HG02763 (cell line): ENCODE measurements around the gene GPR39.

Experiments
- ATAC-seq: cut with Tn5 transposase; IDR thresholded peaks from one replicate; pipeline ENCODE4 v1.9.1; 2021; ENCODE audit warnings: mild to moderate bottlenecking, moderate library complexity; ENCODE audit not compliant: unreplicated experiment

The GPR39 gene

DNA sequence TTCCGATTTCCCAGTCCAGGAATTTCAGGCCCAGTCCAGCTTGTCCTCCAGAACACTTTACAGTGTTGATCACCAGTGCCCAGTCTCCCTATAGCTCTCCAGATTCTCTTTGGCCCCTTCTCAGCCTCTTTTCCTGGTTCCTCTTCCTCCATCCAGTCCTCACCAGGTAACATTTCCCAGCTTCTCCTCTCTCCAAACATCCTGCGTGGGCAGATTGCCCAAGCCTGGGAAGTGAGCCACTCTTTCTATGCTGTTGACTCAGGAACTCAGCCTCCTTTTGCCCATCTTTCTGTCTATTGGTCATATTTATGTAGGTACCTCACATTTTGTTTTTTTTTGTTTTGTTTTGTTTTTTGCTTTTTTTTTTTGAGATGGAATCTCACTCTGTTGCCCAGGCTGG is 144.0 kb downstream of the GPR39 start:
- no peak for ATAC-seq

DNA sequence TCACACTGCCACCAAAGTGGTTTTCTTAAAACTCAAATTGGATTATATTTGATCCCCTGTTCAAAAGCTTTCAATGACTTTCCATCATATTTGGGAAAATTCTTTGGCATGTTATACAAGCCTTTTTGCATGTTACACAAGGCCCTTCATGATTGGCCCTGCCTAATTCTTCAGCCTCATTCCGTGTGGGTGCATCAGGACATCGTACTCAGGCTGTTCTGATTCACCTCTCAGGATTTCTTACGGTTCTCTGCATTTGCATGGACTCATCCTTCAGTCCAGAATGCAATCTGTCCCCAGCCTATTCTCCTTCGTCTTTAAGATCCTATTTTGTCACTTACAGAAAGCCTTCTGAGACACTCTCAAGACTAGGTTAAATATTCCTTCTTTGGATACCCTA is 145.6 kb downstream of the GPR39 start:
- no peak for ATAC-seq

DNA sequence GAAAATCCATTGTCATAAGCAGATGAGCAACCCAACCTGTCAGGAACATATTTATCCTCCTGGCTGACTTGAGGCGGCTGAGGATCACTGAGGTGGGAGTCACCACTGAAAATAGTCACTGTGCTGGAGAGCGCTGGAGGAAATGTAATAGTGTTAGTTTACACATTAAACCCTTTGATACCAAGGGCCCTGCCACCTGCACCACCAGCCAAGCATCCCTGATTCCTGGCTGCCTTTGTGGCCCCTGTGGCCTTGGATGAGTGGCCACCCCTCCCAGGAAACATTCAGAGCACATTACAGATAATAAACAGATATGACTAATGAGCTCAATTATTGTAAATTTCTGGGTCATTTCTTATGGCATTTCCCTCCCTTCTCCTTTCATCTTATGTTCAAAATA is 147.5 kb downstream of the GPR39 start:
- no peak for ATAC-seq

DNA sequence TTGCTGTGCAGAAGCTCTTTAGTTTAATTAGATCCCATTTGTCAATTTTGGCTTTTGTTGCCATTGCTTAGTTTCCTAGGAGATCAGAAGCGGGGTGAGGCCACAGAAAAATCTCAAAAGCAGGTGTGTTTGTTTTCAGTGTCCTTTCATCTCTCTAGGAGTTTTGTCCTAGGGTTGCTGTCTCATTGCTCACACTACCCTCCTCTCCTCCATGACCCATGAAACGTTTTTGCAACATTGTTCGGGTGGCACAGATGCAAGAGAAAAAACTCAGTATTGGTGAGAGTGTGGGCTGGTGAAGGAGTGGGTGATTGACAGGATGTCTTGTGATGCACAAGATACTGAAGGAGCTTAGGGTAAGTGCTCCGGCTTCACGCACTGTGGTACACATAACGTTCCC is 149.8 kb downstream of the GPR39 start:
- no peak for ATAC-seq

DNA sequence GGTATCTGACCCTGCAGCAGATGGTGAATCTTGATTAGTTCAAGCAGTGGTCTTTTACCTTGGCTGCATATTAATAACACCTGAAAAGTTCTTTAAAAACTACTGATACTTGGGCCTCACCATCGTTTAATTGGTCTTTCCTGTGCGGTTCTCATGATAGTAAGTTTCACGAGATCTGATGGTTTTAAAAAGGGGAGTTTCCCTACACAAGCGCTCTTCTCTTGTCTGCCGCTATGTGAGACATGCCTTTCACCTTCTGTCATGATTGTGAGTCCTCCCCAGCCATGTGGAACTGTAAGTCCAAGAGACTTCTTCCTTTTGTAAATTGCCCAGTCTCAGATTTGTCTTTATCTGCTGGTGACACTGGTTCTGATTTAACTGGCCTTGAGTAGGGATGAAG is 151.1 kb downstream of the GPR39 start:
- no peak for ATAC-seq

DNA sequence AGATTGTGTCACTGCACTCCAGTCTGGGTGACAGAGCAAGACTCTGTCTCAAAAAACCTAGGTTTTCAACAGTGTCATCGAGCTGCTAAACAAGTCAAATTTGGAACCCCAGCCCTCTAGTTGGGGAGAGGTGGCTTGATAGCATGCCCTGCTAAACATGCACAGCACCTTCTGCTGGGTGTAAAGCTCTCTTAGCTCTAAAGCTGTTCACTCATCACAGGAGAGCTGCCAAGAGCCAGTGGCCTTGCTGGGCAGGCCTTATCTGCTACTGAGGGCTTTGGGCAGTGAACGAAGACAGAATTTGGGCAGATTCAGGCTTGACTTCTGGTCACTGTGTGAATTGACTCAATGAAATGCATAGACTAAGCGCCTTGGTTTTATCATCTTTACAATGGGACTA is 152.1 kb downstream of the GPR39 start:
- no peak for ATAC-seq

DNA sequence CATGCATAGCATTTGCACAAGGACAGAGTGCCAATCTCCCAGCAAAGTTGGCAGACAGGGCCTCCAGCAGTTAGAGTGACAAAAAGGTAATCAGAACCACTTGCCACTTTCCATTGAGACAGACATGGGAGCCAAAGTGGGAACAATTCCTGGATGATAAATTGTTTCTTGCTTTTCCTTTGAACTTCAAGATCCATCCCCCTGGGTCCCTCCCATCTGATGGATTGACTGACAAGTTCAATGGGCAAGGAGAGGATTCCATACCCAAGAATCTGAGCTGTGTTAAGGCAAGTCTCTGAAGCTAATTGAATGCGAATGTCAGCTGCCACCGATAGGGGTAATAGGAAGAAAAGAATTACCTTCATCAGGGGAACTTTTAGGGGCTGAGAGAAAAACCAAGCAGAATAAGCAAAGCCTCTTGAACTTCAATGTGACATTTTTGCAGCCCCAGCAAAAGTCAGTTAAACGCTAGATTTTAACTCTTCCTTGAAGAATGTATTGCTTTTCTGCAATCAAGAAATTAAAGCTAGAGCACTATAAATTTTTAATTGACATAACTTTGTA is 156.9 kb downstream of the GPR39 start:
- no peak for ATAC-seq

DNA sequence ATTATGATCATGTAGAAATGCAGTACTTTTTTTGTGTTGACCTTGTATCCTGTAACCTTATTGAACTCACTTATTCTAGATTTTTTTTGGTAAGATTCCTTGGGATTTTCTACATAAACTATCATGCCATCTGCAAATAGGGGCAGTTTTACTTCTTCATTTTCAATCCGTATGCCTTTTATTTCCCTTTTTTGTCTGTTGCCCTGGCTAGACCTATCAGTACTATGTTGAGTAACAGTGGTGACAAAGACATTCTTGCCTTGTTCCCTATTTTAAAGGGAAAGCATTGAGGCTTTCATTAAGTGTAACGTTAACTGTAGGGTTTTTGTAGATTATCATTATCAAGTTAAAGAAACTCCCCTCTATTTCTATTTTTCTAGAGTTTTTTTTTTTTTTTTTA is 161.1 kb downstream of the GPR39 start:
- ATAC-seq: no peak

DNA sequence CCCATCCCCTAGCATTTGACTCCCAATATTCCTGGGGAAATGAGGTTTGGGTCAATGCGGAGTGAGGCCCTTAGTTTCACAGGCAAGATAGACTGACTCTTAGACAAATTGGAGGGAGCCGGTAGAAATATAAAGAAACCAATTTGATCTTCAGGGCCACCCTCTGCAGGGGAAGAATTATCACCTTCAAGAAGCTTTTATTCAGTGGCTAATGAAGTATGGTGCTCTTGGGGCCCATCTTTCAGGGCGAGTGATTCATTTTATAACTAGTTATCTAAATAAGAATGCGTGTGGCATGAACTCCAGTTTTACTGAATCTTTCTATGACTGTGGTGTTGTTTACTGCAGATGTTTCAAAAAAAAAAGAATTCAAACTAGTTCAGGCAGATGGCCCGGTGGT is 165.0 kb downstream of the GPR39 start:
- ATAC-seq: no peak

DNA sequence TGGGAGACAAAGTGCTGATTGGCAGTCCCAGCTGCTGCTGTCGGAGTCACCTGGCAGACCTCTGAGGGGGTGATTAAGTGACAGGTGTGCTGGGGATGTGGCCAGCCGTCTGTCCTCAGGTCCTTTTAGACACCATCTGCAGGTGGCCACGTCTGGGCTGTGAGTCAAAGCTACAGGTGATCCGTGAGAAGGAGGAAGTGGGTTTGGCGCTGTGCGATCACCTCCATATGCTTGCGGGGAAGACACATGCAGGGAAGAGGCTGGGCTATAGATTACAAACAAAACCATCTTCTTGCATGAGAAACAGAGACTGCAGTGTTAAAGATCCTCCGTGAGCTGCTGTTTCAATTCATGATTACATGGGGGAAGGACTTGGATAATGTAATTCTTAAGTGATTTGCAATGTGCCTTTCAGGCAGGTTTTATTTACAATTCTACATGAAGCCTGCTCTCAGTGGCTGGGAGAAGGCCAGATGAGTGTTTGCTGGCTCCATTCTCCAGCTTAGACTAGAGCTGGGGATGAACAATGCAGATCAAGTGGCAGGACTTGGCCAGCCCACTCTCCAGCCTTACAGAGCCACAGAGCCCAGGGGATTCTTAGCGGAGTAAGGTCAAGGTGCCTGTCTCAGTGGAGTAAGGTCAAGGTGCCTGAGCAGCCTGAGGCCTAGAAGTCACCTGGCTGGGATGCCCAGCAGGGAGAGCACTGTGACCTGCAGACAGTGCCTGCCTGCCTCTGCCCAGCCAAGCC is 165.6 kb downstream of the GPR39 start:
- no peak for ATAC-seq

DNA sequence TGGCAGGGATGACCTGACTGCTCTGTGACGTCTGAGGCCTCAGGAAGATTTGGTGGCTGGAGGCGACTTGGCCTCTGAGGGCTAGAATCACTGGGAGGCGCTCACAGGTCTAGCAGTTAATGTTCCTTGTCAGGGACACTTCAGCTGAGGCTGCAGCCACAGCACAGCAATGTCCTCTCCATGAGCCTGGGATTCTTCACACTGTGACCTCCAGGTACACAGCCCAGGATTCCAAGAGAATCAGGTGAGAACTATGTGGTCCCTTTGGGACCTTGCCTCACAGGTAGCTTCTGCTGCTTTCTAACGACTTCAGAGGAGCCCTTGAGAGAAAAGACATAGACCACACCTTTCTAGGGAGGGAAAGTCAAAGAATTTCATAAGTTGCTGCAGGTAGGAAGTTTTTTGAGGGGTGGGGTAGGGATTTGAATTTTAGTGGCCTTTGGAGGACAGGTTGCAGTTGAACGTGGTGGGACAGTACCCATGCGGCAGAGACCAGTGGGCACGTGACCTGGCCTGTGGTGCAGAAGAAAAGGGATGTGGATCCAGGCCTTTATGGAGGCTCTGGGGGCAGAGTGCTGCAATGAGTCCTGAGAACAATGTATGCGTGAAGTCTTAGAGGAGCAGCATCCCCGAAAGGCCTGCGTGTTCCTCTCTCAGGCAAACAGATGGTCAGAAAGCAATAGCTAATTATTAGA is 167.2 kb downstream of the GPR39 start:
- no peak for ATAC-seq

DNA sequence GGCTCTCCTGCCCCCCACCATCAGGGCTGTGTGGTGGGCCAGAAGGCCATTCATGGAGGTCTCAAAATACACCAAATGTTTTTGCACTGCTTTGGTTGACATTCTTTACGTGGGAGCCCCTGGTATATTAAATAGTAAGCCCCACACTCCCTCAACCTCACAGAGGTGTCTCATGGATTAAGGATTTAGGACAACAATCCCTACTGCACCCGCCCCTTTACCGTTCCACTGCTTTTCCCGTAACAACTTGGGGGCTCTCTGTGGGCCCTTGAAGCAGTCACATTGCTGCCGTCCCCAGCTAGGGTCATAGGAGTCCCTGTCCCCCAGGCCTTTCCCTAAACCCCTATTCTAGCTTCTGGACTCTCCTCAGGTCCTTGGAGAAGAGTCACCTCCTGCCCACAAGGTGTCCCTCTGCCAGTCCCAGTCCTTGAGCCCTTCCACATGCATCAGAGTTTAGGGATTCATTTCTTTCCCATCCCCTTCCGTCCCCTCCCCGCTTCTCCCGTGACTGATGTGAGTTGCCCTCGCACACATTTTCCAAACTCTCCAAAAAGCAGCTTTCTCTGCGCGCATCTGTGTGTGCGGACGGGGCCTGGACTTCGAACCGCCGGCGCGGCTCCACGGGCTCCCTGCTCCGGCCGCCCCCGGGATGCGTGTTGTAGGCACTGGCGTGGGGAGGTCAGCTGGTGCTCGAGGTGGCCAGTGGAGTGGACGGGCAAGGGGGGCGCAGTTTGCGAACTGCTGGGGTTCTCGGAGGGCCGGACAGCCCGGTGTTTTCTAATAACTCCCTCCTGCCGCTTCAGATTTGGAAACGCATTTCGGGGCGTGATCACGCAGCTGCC is 168.6 kb downstream of the GPR39 start:
- ATAC-seq: no peak

DNA sequence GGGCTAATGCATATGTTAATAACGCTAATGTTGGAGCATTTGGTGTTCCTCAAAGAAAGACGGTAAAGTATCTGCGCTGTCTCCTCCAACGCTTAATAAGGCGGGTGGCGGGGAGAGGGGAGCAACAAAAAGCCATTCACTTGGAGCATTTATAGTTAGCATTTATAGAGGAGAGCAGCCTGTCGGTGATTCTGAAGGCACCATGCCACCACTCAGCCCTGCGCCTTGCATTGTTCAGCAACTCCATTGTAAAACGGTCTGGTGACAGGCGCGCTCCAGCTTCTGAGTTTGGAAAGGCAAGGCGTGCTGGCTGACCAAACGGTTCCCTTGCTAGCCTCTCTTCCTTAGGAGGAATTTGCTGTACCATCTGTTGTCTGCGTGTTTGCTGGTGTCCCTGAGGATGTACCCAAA is 169.5 kb downstream of the GPR39 start:
- ATAC-seq: no peak

DNA sequence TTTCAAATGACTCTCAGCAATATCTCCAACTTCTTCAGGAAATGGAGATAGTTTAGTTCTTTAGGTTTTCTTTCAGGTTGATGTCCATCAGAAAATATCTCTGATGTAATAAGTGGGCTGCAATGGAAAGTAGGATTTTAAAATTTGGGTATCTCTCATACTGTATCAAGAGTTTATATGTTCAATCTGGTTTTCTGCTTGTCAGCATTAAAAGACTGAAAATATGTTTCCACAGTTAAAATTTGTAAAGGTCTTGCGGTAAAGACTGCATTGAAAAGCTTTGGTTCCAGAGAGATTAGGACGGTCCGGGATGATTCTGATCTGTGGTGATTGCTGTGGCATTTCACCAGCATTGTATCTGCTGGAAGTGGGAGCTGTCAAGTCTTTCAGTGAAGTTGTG is 170.2 kb downstream of the GPR39 start:
- no peak for ATAC-seq

DNA sequence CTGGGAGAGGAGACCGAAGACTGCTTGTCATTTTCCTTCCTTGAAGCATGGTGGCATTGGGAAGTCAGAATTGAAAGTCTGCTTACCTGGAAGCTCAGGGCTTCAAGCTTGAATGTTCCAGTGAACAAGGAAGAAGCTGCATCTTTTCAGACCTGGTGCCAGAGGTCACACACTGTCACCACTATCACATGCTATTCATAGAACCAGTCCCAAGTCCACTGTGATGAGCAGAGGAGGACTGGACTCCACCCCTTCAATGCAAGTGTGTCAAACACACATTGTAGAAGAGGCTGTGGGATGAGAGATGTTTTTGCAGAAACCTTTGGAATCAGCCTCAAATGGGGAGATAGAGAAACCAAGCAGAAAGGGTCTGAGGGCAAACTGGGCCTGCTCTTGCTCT is 172.0 kb downstream of the GPR39 start:
- ATAC-seq: no peak

DNA sequence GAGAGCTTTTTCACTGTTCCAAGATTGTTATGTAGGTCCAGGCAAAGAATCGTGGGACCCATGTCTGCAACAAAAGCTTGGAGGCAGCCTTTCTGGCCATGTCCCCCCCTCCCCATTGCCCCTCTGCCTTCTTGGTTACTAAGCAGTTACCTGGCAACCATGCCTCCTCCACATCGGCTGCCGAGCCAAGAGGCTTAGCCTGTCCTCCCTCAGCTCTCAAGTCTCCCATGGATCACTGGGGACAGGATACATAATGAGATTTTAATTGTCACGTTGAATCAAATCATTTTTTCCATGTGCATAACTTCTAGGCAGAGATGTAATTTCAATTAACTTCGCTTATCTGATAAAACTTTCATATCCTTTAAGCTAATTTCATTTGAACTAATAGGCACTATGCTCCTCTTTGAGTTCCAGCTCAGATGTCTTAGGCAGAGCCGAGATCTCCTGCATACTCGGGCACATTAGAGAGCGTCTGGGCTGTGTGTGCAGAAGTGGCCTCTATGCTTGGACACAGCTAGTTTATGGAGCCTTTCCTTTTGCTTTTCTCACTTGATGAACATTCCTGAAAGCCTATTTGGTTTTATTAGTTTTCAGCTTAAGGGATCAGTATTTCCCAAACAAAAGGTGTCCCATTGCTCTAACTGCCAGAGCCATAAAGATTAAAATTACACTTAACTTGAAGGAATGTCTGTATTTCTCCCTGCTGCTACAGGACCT is 172.7 kb downstream of the GPR39 start:
- ATAC-seq: no peak

DNA sequence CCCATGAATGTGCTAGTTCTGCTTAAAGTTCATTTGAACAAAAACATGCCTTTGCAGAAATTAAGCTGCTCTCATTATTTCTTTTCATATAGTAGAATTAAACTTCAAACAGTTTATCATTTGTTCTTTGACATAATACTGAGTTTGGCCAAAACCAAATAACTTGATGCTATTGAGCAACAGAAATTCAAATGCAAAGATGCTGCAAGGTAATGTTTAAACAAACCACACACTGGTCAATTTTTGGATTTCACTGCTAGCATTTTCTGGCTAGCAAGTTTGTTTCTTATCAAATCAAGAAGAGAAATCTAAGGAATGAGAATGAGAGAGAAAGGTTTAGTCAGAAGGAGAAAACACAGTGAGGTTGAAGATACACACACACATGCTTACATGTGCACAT is 173.4 kb downstream of the GPR39 start:
- ATAC-seq: no peak

DNA sequence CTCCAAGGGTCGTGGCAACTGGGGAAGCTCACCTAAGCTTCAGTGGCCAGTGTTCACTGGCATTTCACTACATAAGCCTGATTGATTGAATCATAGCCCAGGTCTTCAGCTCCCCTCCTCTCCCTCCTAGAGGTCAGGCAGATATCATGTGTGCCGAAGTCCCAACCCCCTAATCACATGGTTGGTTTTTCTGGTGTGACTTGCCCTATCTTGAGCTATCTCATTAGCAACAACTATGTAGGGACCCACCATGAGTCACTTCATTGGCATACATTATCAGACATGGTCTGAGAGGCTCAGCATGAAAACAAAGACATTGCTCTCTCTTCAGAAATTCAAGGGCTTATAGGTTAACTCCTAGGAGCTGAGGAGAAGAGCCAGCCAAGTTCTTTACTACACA is 176.6 kb downstream of the GPR39 start:
- no peak for ATAC-seq

DNA sequence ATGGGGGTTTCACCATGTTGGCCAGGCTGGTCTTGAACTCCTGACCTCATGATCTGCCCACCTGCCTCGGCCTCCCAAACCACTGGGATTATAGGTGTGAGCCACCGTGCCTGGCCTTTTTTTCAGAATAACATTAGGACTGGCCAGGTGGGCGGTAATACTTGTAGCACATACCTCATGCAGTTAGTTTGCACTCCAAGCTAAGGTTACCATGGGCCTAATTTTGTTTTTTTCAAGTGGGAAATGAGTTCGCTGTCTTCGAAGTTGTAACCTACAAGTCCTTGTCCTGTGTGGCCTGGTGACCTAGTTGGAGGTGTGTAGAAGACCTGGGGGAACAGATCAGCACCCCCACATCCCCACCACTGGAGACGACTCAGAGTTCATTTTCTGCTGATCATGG is 178.6 kb downstream of the GPR39 start:
- ATAC-seq: no peak

DNA sequence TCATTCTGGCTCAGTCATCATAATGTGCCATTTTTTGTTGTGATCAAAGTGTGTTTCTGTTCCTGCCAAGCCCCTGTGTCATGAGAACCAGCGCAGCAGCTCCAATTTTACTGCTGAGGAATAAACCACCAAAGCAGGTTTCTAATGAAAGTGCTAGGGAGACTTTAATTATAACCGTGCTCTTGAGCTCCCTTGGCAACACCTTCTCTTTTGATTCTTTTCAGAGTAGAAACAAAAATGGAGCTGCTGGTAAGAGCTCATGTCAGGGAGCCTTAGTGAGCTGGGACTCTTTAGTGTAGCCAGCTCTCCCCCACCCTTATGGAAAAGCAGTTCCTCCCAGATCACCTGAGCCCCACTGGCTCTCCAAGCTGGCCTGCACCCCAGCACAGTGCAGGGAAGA is 179.1 kb downstream of the GPR39 start:
- no peak for ATAC-seq

DNA sequence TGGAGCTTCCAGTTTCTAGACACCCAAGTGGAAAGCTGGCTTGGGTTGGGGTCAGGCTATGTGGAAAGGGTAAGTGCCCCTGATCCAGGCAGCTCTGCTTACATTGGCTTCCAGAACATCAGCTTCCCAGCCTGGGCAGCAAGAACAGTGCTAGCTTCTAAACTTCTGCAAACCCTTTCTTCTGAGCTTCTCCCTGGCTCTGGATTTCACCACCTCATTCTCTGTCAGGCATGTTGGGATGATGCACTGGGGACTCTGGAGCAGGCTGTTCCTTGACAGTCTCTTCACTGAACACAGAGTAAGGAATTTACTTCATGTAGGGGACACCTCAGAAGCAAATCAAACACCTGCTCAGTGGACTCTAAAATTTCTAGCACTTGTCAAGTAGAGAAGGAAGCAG is 180.6 kb downstream of the GPR39 start:
- ATAC-seq: no peak
